NB4 (cell line): ENCODE data around the gene JAK3.

ENCODE experiments used
- DNase-seq: peaks from one replicate; pipeline ENCODE4 v3.0.0; 2010; ENCODE audit warnings: low read depth
- H3K4me3 ChIP-seq: one replicate; pipeline ENCODE4 v1.5.1; 2011; ENCODE audit warnings: mild to moderate bottlenecking, low read depth, low read length, moderate library complexity
- CTCF ChIP-seq: IDR thresholded peaks from one replicate; pipeline ENCODE4 v1.5.1; 2012; ENCODE audit warnings: low read depth, low read length
- MYC ChIP-seq: IDR thresholded peaks from 2 replicates; pipeline ENCODE4 v1.6.1; 2011; ENCODE audit warnings: low read depth, low read length
- POLR2A ChIP-seq: IDR thresholded peaks from 2 replicates; pipeline ENCODE4 v1.6.1; 2011; ENCODE audit warnings: mild to moderate bottlenecking; ENCODE audit not compliant: insufficient read length; ENCODE audit errors: extremely low read depth
- TF ChIP-seq, protein P1 (sequence below): IDR thresholded peaks from 2 replicates; pipeline ENCODE4 v1.6.1; 2011; ENCODE audit warnings: low read depth, low read length

Gene JAK3

GRCh38 chr19:17817668-17818363 is 30.0 kb downstream of the JAK3 start:
- H3K4me3 ChIP-seq, result no peak overlapping the region

DNA sequence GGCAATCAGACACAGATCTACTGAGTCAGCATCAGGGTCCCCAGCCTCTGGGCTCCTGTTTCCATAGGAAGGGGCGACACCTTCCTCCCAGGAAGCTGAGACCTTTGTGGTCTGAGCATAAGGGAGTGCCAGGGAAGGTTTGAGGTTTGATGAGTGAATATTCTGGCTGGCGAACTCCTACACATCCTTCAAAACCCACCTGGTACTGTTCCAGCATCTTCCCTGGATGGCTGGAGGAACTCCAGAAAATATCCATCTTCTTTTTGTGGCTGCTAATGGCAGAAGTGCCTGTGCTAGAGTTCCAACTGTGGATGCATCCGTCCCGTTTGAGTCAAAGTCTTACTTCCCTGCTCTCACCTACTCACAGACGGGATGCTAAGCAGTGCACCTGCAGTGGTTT is 35.7 kb downstream of the JAK3 start:
- H3K4me3 ChIP-seq, result no peak overlapping the region
- TF ChIP-seq, protein P1, sequence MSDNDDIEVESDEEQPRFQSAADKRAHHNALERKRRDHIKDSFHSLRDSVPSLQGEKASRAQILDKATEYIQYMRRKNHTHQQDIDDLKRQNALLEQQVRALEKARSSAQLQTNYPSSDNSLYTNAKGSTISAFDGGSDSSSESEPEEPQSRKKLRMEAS, result no peak
- TF ChIP-seq MYC (no peak), CTCF (no peak), POLR2A (no peak)

More at GRCh38 chr19:17817668-17818363, 30.0 kb downstream of the JAK3 start:
- TF ChIP-seq, protein P1, result no peak
- TF ChIP-seq POLR2A, result no peak
- TF ChIP-seq CTCF, result no peak
- no peak for TF ChIP-seq MYC
- DNase-seq, result no peak

DNA sequence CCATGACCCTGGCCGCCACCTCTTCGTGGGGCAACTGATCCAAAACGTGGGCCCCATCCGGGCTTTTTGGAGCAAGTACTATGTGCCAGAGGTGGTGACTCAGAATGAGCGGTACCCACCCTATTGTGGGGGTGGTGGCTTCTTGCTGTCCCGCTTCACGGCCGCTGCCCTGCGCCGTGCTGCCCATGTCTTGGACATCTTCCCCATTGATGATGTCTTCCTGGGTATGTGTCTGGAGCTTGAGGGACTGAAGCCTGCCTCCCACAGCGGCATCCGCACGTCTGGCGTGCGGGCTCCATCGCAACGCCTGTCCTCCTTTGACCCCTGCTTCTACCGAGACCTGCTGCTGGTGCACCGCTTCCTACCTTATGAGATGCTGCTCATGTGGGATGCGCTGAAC is 36.1 kb downstream of the JAK3 start:
- H3K4me3 ChIP-seq, result no peak overlapping the region
- DNase-seq, result no peak
- TF ChIP-seq, protein P1, result no peak
- TF ChIP-seq MYC, result no peak
- TF ChIP-seq CTCF, result no peak
- no peak for TF ChIP-seq POLR2A

More for the DNA sequence above, 35.7 kb downstream of the JAK3 start:
- no peak for DNase-seq

DNA sequence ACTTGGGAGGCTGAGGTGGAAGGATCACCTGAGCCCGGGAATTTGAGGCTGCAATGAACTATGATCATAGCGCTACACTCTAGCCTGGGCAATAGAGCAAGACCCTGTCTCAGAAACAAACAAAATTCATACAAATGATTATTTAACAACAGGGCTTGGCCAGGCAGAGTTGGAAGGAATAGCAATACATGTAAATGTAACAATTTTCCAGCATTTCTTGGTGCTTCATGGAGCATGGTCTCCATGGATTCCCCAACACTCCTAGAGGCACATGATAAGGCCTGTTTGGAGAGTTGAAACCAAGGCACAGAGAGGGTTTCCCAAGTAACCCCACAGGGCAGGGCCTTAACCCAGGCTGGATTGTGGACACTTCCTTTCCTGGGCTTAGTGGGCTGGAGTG is 36.7 kb downstream of the JAK3 start:
- no peak for DNase-seq
- TF ChIP-seq POLR2A, result no peak
- TF ChIP-seq MYC, result no peak
- no peak overlapping the region for H3K4me3 ChIP-seq

DNA sequence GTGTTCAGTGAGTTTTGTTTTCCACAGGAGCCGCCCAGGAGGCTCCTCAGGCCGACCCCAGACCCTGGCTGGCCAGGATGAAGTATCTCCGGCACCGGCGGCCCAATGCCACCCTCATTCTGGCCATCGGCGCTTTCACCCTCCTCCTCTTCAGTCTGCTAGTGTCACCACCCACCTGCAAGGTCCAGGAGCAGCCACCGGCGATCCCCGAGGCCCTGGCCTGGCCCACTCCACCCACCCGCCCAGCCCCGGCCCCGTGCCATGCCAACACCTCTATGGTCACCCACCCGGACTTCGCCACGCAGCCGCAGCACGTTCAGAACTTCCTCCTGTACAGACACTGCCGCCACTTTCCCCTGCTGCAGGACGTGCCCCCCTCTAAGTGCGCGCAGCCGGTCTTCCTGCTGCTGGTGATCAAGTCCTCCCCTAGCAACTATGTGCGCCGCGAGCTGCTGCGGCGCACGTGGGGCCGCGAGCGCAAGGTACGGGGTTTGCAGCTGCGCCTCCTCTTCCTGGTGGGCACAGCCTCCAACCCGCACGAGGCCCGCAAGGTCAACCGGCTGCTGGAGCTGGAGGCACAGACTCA is 40.0 kb downstream of the JAK3 start:
- no peak for TF ChIP-seq CTCF
- TF ChIP-seq, protein P1, result no peak
- TF ChIP-seq MYC, result no peak
- no peak for DNase-seq
- H3K4me3 ChIP-seq, result no peak overlapping the region

GRCh38 chr19:17806945-17807344 is 40.8 kb downstream of the JAK3 start:
- TF ChIP-seq, protein P1, result no peak
- TF ChIP-seq POLR2A, result no peak
- TF ChIP-seq MYC, result no peak
- TF ChIP-seq CTCF, result no peak
- H3K4me3 ChIP-seq, result no peak overlapping the region
- DNase-seq, result peak; percentile 22
